Adipocyte (in vitro differentiated cells): ENCODE measurements around the gene MRPL40.
"Not testable (repeated sequence)": the region's sequence is repeated elsewhere in the genome, so short reads cannot be mapped to it uniquely, and the experiment has no call there.

Experiments
- DNase-seq: peaks from one replicate; pipeline ENCODE4 v3.0.0-alpha.2; 2015; ENCODE audit warnings: low read depth
- H3K27me3 ChIP-seq: replicated peaks from 2 replicates; pipeline ENCODE4 v1.7.0; 2013; ENCODE audit warnings: mild to moderate bottlenecking, low read length, moderate library complexity; ENCODE audit not compliant: control insufficient read depth, insufficient read depth
- H3K36me3 ChIP-seq: 2 replicates; pipeline ENCODE4 v1.7.0; 2013; ENCODE audit warnings: low read length, mild to moderate bottlenecking, moderate library complexity; ENCODE audit not compliant: control insufficient read depth, insufficient read depth, severe bottlenecking
- H3K4me1 ChIP-seq: 2 replicates; pipeline ENCODE4 v1.7.0; 2013; ENCODE audit warnings: mild to moderate bottlenecking, low read length, moderate library complexity; ENCODE audit not compliant: control insufficient read depth, insufficient read depth
- H3K4me3 ChIP-seq: 2 replicates; pipeline ENCODE4 v1.7.0; 2013; ENCODE audit warnings: mild to moderate bottlenecking, low read length, moderate library complexity
- H3K9ac ChIP-seq: 2 replicates; pipeline ENCODE4 v1.7.0; 2013; ENCODE audit warnings: mild to moderate bottlenecking, low read length, moderate library complexity
- H3K9me3 ChIP-seq: 2 replicates; pipeline ENCODE4 v1.7.0; 2013; ENCODE audit warnings: mild to moderate bottlenecking, low read length, moderate library complexity; ENCODE audit not compliant: control insufficient read depth

Gene MRPL40

GRCh38 chr22:19443544-19444211 lies 11.3 kb downstream of the MRPL40 start:
- no peak for DNase-seq
- H3K36me3 ChIP-seq, result peaks cover 11% of the 10 kb centered on the region
- no peak overlapping the region for H3K9ac ChIP-seq
- no peaks in the 10 kb centered on the region for H3K9me3 ChIP-seq
- H3K4me3 ChIP-seq, result no peak overlapping the region
- no peaks in the 10 kb centered on the region for H3K27me3 ChIP-seq
- H3K4me1 ChIP-seq, result peaks cover 24% of the 10 kb centered on the region

DNA sequence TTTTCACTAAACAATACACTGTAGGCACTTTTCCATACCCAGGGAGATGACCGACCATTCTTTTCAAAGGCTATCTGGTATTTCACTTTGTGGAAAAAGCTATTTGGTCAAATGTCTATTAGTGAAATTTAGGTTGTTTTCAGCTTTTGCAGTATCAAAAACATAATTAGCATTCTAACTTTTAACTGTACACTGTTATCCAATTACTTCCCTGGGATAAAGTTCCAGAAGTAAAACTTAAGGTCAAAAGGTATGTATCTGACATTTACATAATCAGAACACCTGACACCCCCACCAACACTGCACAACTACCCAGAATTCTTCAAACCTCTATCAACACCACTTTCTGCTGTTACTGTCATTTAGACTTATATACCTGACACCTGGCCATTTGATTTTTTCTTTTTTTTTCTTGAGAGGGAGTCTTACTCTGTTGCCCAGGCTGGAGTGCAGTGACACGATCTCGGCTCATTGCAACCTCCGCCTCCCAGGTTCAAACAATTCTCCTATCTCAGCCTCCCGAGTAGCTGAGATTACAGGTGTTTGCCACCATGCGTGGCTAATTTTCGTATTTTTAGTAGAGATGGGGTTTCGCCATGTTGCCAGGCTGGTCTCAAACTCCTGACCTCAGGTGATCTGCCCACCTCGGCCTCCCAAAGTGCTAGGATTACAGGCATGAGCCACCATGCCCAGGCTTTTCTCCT lies 13.1 kb downstream of the MRPL40 start:
- peaks cover 35% of the 10 kb centered on the region for H3K4me1 ChIP-seq
- H3K36me3 ChIP-seq, result peaks cover 17% of the 10 kb centered on the region
- not testable (repeated sequence) for H3K4me3 ChIP-seq, H3K9me3 ChIP-seq, DNase-seq, H3K27me3 ChIP-seq, H3K9ac ChIP-seq

- H3K9ac ChIP-seq, result peak overlapping the region; percentile 88
- H3K4me3 ChIP-seq, result peak overlapping the region; percentile 89
- H3K4me1 ChIP-seq, result peaks cover 38% of the 10 kb centered on the region
- H3K27me3 ChIP-seq, result no peaks in the 10 kb centered on the region
- no peak for DNase-seq
- H3K9me3 ChIP-seq, result no peaks in the 10 kb centered on the region
- peaks cover 25% of the 10 kb centered on the region for H3K36me3 ChIP-seq
Measured at GRCh38 chr22:19446603-19447329, 14.4 kb downstream of the MRPL40 start.

DNA sequence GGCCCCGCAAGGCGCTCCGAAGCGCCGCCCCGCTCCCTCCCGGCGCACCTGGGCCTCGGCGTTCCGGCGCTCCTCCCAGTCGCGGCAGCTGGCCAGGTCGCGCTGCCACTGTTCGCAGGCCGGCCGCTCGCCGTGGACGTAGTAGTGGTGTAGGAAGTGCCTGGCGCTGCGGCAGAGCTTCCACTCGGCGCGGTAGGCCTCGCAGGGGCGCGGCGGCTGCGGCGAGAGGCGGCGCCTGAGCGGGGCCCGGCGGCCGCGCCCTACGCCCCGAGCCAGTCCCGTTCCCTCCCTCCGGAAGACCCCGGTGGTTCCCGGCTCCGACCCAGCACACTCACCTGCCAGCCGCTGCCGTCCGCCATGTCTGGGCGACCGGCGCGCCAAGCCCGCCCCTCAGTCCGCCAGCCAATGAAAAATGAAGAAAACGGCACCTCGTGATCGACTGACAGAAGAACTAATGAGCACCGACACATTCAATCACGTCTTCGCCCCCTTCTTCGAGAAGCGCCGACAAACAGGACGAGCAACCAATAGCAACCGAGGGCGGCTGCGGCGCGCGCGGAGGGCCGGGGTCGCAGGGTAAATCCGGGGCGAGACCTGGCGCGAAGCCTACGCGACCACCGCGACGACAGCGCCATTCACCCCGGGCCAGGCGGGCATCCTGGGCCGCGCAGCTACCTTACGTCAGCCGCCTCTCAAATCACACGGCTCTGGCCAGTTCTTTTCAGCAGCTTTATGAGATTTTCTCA lies 15.2 kb downstream of the MRPL40 start, which contains the start of gene C22orf39:
C22orf39 (minus strand) TSS at position 382 of the 746 bp plus-strand sequence; CDS start at position 359, 23 bp downstream.
- DNase-seq, result peak; percentile 93
- peak within 1 kb of the TSS; percentile 89 for H3K4me3 ChIP-seq
- peaks cover 32% of the 10 kb centered on the region for H3K4me1 ChIP-seq
- H3K27me3 ChIP-seq, result no peaks in the 10 kb centered on the region
- H3K36me3 ChIP-seq, result peaks cover 30% of the 10 kb centered on the region
- no peaks in the 10 kb centered on the region for H3K9me3 ChIP-seq
- peak within 1 kb of the TSS; percentile 88 for H3K9ac ChIP-seq

DNA sequence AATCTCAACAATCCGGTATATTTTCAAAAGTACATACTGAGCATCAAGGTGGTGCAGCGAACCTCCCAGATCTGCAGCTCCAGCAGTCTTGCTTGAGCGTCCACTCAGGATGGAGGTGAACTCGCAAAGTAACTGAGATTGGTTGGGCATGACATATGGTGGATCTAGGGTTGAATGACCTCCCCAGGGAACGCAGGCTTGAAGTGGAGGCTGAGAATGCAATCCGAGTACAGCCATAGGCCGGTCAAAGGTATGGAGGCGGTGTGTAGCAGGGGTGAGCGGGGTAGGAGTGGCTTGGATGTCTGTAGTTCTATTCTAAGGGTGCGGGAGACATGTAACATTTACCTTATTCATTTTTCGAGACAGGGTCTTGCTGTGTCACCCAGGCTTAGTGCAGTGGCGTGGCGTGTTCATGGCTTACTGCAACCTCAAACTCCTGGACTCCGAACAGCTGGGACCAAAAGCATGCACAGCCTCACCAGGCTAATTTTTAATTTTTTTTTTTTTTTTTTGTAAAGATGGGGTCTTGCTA lies 15.8 kb downstream of the MRPL40 start:
- peak; percentile 79 for DNase-seq

GRCh38 chr22:19448739-19449421 lies 16.5 kb downstream of the MRPL40 start:
- no peak overlapping the region for H3K4me3 ChIP-seq

More for the DNA sequence above, 15.8 kb downstream of the MRPL40 start:
- peaks cover 36% of the 10 kb centered on the region for H3K36me3 ChIP-seq
- no peaks in the 10 kb centered on the region for H3K27me3 ChIP-seq
- H3K4me1 ChIP-seq, result peaks cover 32% of the 10 kb centered on the region
- peak overlapping the region; percentile 89 for H3K4me3 ChIP-seq
- H3K9ac ChIP-seq, result peak overlapping the region; percentile 88
- no peaks in the 10 kb centered on the region for H3K9me3 ChIP-seq

GRCh38 chr22:19449422-19449767 lies 17.1 kb downstream of the MRPL40 start:
- no peaks in the 10 kb centered on the region for H3K9me3 ChIP-seq
- H3K36me3 ChIP-seq, result peaks cover 40% of the 10 kb centered on the region
- no peak overlapping the region for H3K9ac ChIP-seq
- peaks cover 32% of the 10 kb centered on the region for H3K4me1 ChIP-seq
- no peaks in the 10 kb centered on the region for H3K27me3 ChIP-seq
- DNase-seq, result no peak
- no peak overlapping the region for H3K4me3 ChIP-seq

More at GRCh38 chr22:19448739-19449421, 16.5 kb downstream of the MRPL40 start:
- DNase-seq, result no peak
- Histone ChIP-seq H3K27me3 (no peaks in the 10 kb centered on the region), H3K36me3 (peaks cover 39% of the 10 kb centered on the region), H3K9ac (no peak overlapping the region), H3K9me3 (no peaks in the 10 kb centered on the region), H3K4me1 (peaks cover 32% of the 10 kb centered on the region)

GRCh38 chr22:19450363-19451175 lies 18.2 kb downstream of the MRPL40 start:
- peaks cover 51% of the 10 kb centered on the region for H3K36me3 ChIP-seq
- no peak for DNase-seq

GRCh38 chr22:19451570-19451969 lies 19.2 kb downstream of the MRPL40 start:
- no peak overlapping the region for H3K4me3 ChIP-seq
- peaks cover 61% of the 10 kb centered on the region for H3K36me3 ChIP-seq
- no peak for DNase-seq
- no peaks in the 10 kb centered on the region for H3K9me3 ChIP-seq
- no peaks in the 10 kb centered on the region for H3K27me3 ChIP-seq
- H3K4me1 ChIP-seq, result peaks cover 41% of the 10 kb centered on the region
- H3K9ac ChIP-seq, result no peak overlapping the region

More at GRCh38 chr22:19450363-19451175, 18.2 kb downstream of the MRPL40 start:
- Histone ChIP-seq H3K4me3 (no peak overlapping the region), H3K27me3 (no peaks in the 10 kb centered on the region), H3K9ac (no peak overlapping the region), H3K4me1 (peaks cover 37% of the 10 kb centered on the region), H3K9me3 (no peaks in the 10 kb centered on the region)

GRCh38 chr22:19453718-19454117 lies 21.4 kb downstream of the MRPL40 start:
- Histone ChIP-seq H3K9ac (no peak overlapping the region), H3K27me3 (no peaks in the 10 kb centered on the region), H3K36me3 (peaks cover 78% of the 10 kb centered on the region), H3K4me1 (peaks cover 31% of the 10 kb centered on the region), H3K4me3 (no peak overlapping the region), H3K9me3 (no peaks in the 10 kb centered on the region)
- no peak for DNase-seq
